T-helper 2 cell treated with Interferon-gamma antibody and Interleukin-4, amounts not matched to agents 100 ng/mL and 5 ng/mL, for 36 hours (primary cell): ENCODE results near the gene TRAPPC2B. TPM values are rescaled to one million over a fixed set of nuclear protein-coding genes. Genes with fewer than 3 reads are reported as not detected.
"Not testable (repeated sequence)": the region's sequence is repeated elsewhere in the genome, so short reads cannot be mapped to it uniquely, and the experiment has no call there.

Experiments
- intact Hi-C: fragments of 100-400 bp; cut with micrococcal nuclease; formaldehyde crosslinking; loops from one replicate; pipeline ENCODE4 v1.15.1; 2023
- total RNA-seq: library from RNA; stranded (reverse); gene quantifications from 2 replicates; pipeline ENCODE4 v1.2.3, GENCODE V29; 2022

The TRAPPC2B gene
- total RNA-seq, 1 donor from 2014 or later = 6.6 TPM

DNA sequence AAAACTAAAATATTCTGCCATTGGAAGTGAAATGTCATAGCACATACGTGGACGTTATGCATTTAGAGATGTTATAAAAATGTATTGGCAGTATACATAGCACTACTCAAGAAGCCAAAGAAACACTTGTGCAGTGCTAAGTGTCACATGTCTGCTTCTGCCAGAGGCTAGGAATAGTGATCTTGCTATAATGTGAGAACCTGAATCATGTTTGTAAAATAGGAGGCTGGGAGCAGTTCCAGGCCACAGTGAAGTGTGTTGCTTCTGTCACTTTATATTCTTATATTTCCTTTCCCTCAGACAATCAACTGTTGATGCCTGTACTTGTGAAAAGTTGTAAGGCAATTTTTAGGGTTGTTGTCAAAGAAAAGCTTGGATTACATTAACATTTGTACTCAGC lies 3.4 kb downstream of the TRAPPC2B start:
- intact Hi-C loops = no loop called here

GRCh38 chr19:57374179-57374578 lies 10.8 kb downstream of the TRAPPC2B start:
- intact Hi-C loops = no loop called here

GRCh38 chr19:57374647-57375046 lies 11.3 kb downstream of the TRAPPC2B start:
- intact Hi-C loops = not testable (repeated sequence)

DNA sequence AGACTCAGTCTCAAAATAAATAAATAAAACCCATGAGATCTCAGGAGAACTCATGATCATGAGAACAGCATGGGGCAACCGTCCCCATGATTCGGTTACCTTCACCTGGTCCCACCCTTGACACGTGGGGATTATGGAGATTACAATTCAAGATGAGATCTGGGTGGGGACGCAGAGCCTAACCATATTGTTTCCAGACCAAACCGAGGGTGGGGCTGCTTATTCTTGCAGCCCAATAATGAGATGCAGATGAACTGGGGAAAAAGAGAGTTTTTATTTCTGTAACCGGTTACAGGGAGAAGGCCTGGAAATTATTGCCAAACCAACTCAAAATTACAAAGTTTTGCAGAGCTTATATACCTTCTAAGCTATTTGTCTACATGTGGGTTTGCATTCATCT lies 12.8 kb downstream of the TRAPPC2B start:
- intact Hi-C loops = no loop called here

- intact Hi-C loops = no loop called here
Measured at GRCh38 chr19:57377498-57378146, 14.3 kb downstream of the TRAPPC2B start.

DNA sequence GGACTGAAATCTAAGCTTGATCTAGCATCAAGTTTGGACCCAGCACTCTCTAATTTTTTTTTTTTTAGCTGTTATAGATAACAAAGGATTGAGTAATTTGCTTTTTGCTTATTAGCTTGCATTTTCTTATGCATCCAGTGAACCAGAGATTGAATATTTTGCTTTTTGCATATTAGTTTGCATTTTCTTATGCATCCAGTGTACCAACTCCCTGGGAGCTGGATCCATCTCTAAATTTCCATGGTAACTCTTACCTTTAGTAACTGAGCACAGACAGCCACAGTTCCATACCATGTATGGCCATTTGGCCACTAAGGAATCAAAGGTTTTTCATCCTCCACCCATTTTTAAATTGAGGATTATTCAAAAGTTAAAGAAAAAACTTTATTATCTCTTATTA lies 17.6 kb downstream of the TRAPPC2B start:
- intact Hi-C loops = no loop called here

DNA sequence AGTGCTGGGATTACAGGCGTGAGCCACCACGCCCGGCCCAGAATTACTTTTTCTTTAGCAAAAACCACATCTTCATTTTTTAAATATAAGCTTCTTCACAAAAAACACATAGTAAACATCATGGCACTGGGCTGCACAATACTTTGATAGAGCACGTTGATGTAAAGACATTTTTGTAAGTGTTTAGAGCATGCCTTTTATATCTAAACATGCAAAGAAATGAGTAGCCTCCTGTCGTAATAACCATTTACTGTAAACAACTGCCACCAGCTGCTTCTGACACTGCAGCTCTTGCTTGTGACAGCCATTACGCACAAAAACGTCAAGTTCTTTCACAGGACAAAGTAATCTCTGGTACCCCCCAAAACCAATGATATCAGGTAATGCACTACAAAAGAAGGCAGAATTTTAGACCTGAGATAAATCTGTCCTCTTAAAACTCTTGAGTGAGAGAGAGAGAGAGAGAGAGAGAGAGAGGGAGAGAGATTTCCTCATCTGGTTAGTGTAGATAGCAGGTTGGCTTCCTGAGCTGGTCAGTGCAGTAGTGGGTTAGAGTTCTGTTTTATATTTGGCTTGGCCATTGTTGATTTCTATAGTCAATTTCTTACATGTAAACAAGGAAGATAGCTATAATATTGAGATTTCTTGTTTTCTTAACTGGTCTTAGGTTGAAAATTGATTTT lies 19.6 kb downstream of the TRAPPC2B start:
- intact Hi-C loops = no loop called here

- intact Hi-C loops = loop anchor here (1.0 to 5.0 kb wide), 9 partner anchors 22 to 198 kb away; partner anchors contain the start of genes TRAPPC2B, ZNF17, ZNF264 and ZNF304
Measured at GRCh38 chr19:57389194-57389729, 25.9 kb downstream of the TRAPPC2B start.

DNA sequence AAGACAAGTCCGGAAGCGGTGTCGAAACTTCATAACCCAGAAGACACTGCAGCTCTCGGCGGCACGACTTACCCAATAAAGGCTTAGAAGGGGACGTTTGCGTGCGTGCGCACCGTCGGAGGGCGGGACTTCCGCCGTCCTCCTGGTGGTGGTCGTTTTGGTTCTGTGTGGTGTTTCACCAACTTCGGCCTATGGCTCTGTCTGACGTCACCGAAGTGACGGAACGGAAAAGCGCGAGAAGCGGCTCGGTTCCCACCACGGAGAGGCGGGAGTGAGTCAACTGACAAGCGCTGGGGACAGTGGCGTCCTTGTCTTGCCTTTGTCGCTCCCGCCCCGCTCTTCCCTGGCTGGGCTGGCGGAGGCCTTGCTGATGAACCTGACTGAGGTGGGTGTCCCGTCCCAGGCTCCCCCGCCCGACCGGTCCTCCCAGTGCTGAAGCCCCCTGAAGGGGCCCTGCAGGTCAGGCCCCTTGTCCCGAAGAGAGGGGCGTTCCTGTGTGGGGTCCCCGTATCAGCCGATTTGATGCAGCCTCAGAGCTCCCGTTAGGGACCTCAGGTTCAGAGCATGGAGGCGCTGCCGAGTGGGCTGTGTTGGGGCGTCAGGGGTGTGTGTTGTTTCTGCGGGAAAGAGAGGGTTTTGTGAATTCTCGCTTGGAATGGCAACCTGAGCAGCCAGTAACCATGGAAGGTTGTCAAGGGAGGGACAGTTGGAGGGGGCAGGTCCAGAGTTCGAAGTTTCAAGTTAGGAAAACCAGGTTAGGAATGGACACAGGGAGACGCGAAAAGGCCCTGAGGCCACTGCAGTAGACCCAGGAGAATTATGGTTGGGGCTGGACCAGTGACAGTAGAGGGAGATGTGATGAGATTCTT lies 26.6 kb downstream of the TRAPPC2B start, which contains the start of gene ZNF548:
ZNF548 (plus strand) TSS at position 125 of the 869 bp plus-strand sequence; CDS start at position 371, 246 bp downstream.
- intact Hi-C loops = loop anchor here (1.0 to 5.0 kb wide), 9 partner anchors 21 to 199 kb away; partner anchors contain the start of genes TRAPPC2B, ZNF17, ZNF264 and ZNF304

GRCh38 chr19:57395710-57396109 lies 32.4 kb downstream of the TRAPPC2B start:
- intact Hi-C loops = no loop called here

GRCh38 chr19:57398868-57399267 lies 35.5 kb downstream of the TRAPPC2B start:
- intact Hi-C loops = no loop called here

DNA sequence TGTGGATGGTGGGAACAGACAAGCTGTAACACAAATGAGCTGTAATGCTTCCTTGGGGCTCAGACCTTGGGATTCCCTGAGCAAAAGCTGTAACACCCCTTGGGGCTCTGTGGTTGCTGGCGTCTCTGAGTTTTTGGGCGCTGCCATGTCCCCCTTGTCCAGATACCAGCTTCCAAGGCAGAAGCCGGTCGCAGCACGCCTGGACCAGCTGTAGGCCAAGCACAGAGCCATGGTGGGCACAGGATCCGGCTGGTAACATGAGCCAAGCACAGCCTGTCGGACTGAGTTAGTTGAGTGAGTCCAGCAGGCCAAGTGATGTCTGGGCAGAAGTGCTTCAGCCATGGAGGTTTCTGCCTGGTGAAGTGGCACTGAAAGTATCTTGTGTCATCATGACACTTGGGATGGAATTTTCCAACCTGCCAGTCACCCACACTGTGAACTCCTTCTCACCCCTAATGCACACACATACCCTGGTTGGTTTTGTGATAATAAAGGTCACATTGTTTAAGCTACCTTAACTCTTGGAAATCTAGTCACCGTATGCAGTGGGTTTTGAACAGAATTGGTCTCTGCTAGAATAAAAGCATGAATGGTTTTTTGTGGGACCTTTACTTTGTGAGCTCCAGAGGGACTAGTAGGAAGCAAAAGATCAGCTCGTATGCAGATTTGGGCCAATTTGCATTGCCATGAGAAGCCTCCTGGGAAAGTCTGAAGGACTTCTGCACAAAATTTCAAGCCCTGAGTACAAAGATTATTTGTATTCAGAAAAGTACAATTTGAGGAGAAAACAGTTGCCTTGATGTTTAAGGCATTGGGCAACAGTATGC lies 40.6 kb downstream of the TRAPPC2B start:
- intact Hi-C loops = no loop called here

DNA sequence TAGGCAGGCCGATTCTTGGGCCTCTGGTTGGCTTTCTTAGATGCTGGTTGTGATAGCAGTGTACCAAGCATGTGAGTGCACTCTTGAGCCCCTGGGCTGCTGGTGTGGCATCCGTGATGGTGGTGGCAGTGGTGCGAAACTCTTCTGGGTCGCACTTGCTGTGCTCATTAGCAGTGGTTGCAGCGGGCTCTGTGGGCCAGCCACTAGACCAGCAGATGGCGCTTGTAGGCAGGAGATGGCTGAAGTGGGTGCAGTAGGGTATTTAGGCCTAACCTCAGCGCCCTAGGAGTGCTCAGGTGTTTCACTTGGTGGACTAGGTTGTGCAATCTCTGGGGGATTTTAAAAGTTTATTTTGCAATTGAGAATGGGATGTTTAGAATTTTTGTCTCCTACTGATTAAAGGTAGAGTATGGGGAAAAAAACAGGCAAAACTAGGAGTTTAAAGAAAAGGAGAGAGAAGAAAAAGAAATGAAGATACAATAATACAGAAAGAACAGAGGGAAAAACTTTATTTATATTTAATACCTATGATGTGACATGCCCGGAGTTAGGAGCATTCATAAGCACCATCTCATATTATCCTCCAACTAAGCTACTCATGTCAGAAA lies 43.3 kb downstream of the TRAPPC2B start:
- intact Hi-C loops = loop anchor here (1.0 kb wide), 1 partner anchor 749 kb away; no protein-coding TSS in a partner anchor

- intact Hi-C loops = loop anchor here (1.0 to 2.0 kb wide), 11 partner anchors 22 to 222 kb away; partner anchors contain the start of genes TRAPPC2B, ZNF211, ZNF264 and ZNF304
Measured at GRCh38 chr19:57410877-57411671, 47.7 kb downstream of the TRAPPC2B start, which contains the start of gene ZNF17. Gene ZNF17, plus strand, starts transcription at chr19:57411161. Its CDS starts 2,455 bp downstream, at chr19:57413616.

Other genes starting within 250 kb of the TRAPPC2B start
- gene USP29, start 243.6 kb upstream of the TRAPPC2B start, total RNA-seq = not detected in 2 replicates
- gene ZIM3, start 218.3 kb upstream of the TRAPPC2B start, total RNA-seq = not detected in 2 replicates
- not detected in 2 replicates for gene DUXA, start 196.1 kb upstream of the TRAPPC2B start, total RNA-seq
- gene ZNF264, start 172.1 kb upstream of the TRAPPC2B start, total RNA-seq = 23.8 and 25.6 TPM in 2 replicates
- gene AURKC, start 132.5 kb upstream of the TRAPPC2B start, total RNA-seq = 0.27 and 0.34 TPM in 2 replicates
- gene ZNF805, start 122.9 kb upstream of the TRAPPC2B start, total RNA-seq = 8.1 and 8.4 TPM in 2 replicates
- gene ZNF460, start 83.1 kb upstream of the TRAPPC2B start, total RNA-seq = 33.0 and 37.8 TPM in 2 replicates
- gene ZNF543, start 43.1 kb upstream of the TRAPPC2B start, total RNA-seq = 6.6 and 7.5 TPM in 2 replicates
- 6.6 and 6.9 TPM in 2 replicates for gene ZNF304, start 12.3 kb upstream of the TRAPPC2B start, total RNA-seq
- 2.2 and 2.8 TPM in 2 replicates for gene ZNF547, start within 50 bp of the TRAPPC2B start, total RNA-seq
- 17.1 and 19.9 TPM in 2 replicates for gene ZNF548, start 26.3 kb downstream of the TRAPPC2B start, total RNA-seq
- 11.3 and 12.1 TPM in 2 replicates for gene ZNF17, start 47.6 kb downstream of the TRAPPC2B start, total RNA-seq
- gene ZNF749, start 71.8 kb downstream of the TRAPPC2B start, total RNA-seq = 14.0 and 15.2 TPM in 2 replicates
- 0.07 and 0.18 TPM in 2 replicates for gene VN1R1, start 93.6 kb downstream of the TRAPPC2B start, total RNA-seq
- 2.9 and 3.2 TPM in 2 replicates for gene ZNF772, start 114.0 kb downstream of the TRAPPC2B start, total RNA-seq
- gene ZNF419, start 124.2 kb downstream of the TRAPPC2B start, total RNA-seq = 5.9 and 6.7 TPM in 2 replicates
- gene ZNF773, start 136.4 kb downstream of the TRAPPC2B start, total RNA-seq = 6.7 and 8.2 TPM in 2 replicates
- 6.8 and 7.7 TPM in 2 replicates for gene ZNF549, start 163.8 kb downstream of the TRAPPC2B start, total RNA-seq
- gene ZNF550, start 196.3 kb downstream of the TRAPPC2B start, total RNA-seq = 9.0 and 10.0 TPM in 2 replicates
- gene ZNF416, start 215.4 kb downstream of the TRAPPC2B start, total RNA-seq = 4.5 and 5.0 TPM in 2 replicates
- 4.1 and 4.4 TPM in 2 replicates for gene ZIK1, start 220.6 kb downstream of the TRAPPC2B start, total RNA-seq
- gene ZNF530, start 236.3 kb downstream of the TRAPPC2B start, total RNA-seq = 7.6 and 7.7 TPM in 2 replicates